Stimulated activated CD8-positive, alpha-beta memory T cell treated with anti-CD3 and anti-CD28 coated beads, Interleukin-15, amount 100 ng/mL, for 4 hours (primary cell): ENCODE results near the gene MISP.

Experiments used
- DNase-seq, 2 donors: peaks; one replicate each; pipeline ENCODE4 v3.0.0-alpha.2; 2020; ENCODE audit warnings: low read depth in 2 of 2

The MISP gene

GRCh38 chr19:772063-772462, 21.2 kb downstream of the MISP start:
- DNase-seq: no peak

- no peak for DNase-seq
Measured at GRCh38 chr19:772730-773436, 22.0 kb downstream of the MISP start.

DNA sequence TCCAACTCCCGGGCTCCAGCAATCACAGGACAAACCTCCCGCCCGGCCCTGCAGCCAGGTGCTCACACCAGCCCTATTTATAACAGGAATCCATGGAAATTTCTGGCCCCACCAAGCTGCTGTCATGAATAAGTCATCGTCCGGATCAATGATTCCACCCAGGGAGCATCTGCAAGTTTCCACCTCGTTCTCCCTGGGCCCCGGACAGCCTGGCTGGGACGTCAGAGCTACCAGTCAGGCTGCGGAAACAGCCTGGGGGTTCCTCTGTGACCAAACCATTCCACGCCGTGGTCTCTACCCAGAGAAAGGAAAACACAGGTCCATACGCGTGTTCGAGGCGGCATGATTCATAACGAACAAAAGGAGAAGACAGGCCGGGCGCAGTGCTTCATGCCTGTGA, 25.6 kb downstream of the MISP start:
- DNase-seq: no peak

- no peak for DNase-seq
Measured at GRCh38 chr19:778910-779653, 28.2 kb downstream of the MISP start.

DNA sequence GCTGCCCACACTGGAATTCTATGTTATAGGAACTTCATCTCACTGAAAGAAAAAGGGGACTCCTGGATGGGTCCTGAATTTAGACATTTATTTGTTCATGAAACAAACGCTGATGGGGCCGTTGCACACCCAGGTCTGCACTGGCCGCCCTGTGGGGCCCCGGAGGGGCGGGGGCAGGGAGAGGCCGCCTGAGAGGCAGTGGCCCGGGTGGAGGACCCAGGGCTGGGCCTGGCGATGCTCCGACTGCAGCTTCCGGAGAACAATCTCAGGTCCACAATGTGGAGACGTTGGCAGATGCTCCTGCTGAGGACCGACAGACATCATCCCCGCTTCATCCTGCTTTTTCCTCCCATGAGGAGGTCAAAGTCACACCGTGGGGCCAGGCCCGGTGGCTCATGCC, 30.0 kb downstream of the MISP start:
- DNase-seq: no peak

DNA sequence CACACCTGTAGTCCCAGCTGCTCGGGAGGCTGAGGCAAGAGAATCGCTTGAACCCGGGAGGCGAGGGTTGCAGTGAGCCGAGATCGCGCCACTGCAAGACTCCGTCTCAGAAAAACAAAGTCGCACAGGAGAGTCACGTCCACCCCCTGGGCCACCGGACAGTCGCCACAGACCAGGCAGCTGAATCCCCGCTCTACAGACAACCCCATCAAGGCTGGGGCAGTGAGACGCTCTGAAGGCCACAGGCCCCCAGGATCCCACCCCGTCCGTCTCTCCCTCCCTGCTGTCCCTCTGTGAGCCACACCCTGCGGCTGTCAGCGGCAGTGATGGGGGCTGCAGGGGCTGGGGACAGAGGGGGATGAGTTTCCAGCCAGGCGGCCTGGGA, 30.9 kb downstream of the MISP start:
- DNase-seq: no peak

DNA sequence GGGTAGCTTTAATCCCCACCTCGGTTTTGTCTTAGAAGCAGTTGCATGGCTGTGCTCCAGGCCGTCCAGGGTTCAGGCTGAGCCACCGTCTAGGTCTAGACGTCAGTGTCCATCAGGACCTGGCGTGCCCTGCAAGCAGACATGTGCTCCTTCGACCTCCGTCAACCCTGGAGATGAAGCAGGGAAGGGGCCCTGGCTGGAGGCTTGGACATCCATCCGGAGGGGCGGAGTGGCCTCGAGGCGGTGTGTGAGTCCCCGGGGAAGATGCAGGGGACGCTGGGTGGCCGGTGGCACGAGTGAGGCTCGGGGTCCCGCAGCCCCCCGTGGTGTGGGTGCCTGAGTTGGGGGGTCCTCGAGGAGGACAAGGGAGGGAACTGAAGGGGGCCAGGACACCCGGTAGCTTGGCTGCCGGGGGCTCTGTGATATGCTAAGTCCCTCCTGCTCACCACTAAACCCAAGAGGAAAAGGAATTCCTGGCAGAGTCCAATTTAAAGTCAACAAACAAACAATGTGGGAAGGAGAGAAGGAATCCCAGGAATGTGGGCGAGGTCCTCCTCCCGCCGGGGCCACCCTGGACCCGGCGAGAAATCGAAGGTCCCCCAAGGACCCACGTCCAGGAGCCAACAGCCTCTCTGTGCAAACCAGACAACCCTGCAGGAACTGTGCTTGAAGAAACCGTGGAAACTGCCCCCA, 31.4 kb downstream of the MISP start:
- no peak for DNase-seq

GRCh38 chr19:782878-783668, 32.2 kb downstream of the MISP start:
- no peak for DNase-seq

DNA sequence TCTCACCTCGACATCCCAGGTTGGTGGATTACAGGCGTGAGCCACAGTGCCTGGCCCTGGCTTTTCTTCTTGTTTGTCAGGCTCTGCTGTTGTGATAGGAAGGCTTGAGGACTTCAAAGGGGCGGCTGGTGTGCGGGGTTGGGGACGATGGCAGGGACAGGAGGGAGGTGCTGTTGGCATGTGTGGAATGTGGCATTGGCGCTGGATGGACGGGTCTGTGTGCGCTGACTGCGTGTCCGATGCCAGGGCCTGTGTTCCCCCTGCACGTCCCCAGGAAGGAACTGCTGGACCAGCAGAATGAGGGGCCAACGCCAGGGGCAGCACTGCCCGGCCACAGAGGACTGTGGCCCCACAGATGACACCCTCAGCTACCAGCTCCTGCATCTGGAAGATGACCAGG, 33.6 kb downstream of the MISP start:
- no peak for DNase-seq

DNA sequence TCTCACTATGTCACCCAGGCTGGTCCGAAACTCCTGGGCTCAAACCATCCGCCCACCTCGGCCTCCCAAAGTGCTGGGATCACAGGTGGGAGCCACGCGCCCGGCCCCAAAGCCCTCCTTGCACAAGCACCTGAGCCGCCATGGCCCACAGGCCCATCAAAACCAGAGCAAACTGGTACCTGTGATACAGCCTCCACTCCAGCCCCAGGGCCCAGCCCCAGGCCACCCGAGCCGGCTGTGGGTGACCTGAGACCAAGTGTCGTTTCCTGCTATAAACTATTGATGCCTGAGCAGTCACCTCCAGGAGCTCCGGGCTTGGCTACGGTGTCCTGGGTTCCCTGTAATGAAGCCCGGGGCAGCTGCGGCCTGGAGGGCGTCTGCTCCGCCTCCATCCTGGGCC, 36.6 kb downstream of the MISP start:
- DNase-seq: no peak

DNA sequence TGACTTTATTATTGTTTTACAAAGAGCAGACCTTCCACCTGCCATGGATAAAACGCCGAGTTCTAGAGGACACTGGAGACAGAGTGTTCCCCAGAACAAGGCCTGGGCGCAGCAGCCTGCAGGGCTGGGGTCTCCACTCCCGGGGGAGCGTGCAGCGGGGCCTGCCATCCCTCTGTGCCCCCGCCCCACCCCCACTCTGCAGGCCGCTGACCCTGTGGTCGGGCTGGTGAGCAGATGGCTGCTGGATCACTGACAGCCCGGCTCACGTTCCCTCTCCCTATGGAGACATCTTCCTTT, 37.7 kb downstream of the MISP start:
- no peak for DNase-seq

DNA sequence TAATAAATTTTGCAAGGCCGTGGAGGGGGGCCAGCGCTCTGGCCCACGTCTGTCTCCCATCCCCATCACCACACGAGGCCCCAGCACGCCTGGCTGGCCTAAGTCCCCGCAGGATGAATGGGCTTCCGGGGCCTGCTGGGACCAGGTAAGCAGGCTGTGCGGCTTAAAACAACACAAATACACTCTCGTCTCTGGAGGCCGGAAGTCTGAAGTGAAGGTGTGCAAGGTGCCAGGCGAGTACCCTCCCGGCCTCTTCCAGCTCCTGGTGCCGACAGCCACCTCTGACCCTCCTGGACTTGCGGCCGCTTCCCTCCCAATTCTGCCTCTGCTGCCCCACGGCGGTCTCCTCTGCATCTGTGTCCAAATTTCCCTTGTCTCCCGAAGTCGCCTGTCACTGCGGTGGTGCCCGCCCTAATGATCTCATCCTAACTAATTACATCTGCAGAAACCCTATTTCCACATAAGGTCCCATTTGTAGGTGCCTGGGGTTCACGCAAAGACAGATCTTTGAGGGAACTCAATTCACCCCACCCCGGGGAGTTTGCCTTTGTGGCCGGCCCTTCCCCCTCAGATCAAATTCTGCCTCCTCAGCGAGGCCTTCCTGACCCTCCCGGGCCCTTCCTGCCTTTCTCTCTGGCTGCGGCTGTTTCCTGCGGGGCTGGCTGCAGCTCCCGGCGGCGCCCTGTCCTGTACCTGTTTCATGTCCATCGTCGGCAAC, 38.2 kb downstream of the MISP start:
- no peak for DNase-seq

DNA sequence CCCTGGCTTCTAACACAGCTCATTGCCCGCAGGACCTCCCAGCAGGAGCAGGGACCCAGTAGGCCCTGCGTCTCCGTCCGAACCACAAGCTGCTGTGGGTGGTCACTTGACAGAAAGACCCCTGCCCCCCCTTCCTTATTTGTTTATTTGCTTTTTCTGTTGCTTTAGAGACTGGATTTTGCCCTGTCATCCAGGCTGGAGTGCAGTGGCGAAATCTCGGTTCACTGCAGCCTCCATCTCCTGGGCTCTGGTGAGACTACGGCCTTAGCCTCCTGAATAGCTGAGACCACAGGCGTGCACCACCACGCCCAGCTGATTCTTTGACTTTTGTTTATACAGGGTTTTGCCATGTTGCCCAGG, 38.8 kb downstream of the MISP start:
- no peak for DNase-seq

- no peak for DNase-seq
Measured at GRCh38 chr19:791007-791566, 40.2 kb downstream of the MISP start.

DNA sequence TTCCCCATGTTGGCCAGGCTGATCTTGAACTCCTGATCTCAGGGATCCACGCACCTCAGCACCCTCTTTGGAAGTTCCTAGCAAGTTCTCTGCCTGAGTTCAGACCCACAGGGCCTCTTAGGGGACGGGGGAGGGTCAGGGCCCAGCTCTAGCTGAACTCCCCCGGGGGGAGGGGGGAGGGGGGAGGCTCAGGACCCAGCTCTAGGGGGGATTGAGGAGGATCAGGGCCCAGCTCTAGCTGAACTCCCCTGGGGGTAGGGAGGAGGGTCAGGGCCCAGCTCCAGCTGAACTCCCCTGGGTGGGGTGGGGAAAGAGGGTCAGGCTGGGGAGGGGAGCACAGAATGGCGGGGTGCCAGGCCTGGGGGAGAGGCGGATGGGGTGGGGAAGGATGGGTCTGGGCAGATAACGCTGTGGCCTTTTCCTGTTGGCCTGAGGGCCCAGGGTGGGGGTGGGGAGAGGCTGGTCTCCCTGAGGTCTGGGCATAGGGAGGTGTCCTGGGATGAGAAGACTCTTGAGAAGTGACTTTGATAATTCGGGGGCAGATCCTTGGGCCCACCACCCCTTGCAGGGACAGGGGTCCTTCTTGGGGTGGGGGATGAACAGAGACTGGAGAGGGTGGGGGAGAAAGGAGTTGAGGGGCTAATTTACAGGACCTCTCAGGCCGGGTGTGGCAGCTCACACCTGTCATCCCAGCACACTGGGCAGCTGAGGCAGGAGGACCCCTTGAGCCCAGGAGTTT, 40.8 kb downstream of the MISP start:
- DNase-seq: no peak

- DNase-seq: no peak
Measured at GRCh38 chr19:792306-792885, 41.5 kb downstream of the MISP start.

GRCh38 chr19:793806-794205, 42.9 kb downstream of the MISP start:
- no peak for DNase-seq

DNA sequence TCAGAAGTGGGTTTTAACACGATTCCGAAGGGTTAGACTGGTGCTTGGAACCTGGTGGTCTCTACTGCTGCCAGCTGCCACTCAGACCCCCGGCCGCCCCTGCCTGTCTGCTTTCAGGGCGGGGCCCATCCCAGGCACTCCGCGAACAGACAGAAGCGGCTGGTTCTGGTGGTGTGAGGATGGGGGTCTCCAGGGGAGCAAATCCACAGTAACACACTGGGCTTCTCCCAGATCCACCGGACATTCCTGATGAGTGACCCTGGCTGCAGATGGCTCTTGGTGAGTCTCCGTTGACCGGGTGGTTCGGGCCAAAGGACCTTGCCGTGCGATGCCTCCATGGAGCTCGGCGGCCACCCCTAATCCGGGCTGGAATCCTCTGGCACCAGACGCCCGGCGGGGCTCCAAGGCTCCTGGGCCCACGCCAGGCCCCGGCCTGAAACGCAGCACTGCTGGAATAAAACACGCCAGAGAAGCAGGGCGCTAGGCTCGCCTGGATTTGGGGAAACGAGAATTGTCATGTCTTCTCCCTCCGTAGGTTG, 44.2 kb downstream of the MISP start:
- no peak for DNase-seq

DNA sequence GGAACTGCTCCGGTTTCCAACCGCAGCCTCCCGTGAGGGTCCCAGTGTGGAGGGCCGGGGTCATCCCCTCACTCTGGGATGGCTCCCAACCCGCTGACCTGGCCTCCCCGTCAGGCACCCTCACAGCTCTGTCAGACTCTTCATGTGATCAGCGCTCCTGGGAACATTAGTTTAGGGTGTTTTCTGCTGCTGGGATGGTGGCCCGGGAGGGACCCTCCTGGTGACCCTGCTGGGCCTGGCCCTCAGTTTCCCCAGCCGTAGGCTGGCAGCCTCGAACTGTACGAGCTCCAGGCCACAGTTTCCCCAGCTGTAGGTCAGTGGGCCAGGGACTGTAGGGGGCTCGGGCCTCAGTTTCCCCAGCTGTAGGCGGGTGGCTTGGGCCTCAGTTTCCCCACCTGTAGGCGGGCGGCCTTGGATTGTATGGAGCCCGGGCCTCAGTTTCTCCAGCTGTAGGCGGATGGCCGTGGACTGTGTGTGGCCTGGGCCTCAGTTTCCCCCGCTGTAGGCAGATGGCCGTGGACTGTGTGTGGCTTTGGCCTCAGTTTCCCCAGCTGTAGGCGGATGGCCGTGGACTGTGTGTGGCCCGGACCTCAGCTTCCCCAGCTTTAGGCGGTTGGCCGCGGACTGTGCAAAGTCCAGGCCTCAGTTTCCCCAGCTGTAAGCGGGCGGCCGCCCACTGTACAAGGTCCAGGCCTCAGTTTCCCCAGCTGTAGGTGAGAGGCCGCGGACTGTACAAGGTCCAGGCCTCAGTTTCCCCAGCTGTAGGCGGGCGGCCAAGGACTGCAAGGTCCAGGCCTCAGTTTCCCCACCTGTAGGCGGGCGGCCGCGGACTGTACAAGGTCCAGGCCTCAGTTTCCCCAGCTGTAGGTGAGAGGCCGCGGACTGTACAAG, 45.0 kb downstream of the MISP start:
- no peak for DNase-seq
